ENCODE measurements around the gene ZBTB17. TPM values are rescaled to one million over a fixed set of nuclear protein-coding genes. Genes with fewer than 3 reads are reported as not detected.

ZBTB17 gene
- total RNA-seq, 1 experiment from 2014 or later = 46.3 TPM

GRCh38 chr1:15963968-15964648 is 11.8 kb downstream of the ZBTB17 start:
- no peak for TF ChIP-seq CTCF (IDR thresholded peaks at IDR 0.05; ENCODE audit: unreplicated experiment)
- peaks cover 7% of the 10 kb centered on the region for H3K36me3 Mint-ChIP-seq (ENCODE audit: insufficient read depth, unreplicated experiment)
- ChIA-PET POLR2A (interaction anchor here (0.6 to 1.2 kb wide), 4 partner anchors 9 to 61 kb away, joined by 4 to 6 read pairs (median 4); partner anchors contain the start of gene ZBTB17), CTCF (interaction anchor here (1.3 kb wide), 1 partner anchor 16 kb away, joined by 6 read pairs; no protein-coding TSS in a partner anchor)
- DNase-seq (ENCODE audit: unreplicated experiment) = no peak
- H3K27me3 Mint-ChIP-seq (ENCODE audit: insufficient read depth, unreplicated experiment) = no peaks in the 10 kb centered on the region
- intact Hi-C loops (cut with micrococcal nuclease) = no loop called here
- no peak overlapping the region for H3K27ac Mint-ChIP-seq (ENCODE audit: low read depth, unreplicated experiment)
- peaks cover 13% of the 10 kb centered on the region for H3K4me1 Mint-ChIP-seq (ENCODE audit: insufficient read depth, unreplicated experiment)
- no TSS peak for BruUV-seq (replicated peaks)
- H3K4me3 Mint-ChIP-seq (ENCODE audit: unreplicated experiment) = no peak overlapping the region
- H3K9me3 Mint-ChIP-seq (ENCODE audit: unreplicated experiment) = no peaks in the 10 kb centered on the region

DNA sequence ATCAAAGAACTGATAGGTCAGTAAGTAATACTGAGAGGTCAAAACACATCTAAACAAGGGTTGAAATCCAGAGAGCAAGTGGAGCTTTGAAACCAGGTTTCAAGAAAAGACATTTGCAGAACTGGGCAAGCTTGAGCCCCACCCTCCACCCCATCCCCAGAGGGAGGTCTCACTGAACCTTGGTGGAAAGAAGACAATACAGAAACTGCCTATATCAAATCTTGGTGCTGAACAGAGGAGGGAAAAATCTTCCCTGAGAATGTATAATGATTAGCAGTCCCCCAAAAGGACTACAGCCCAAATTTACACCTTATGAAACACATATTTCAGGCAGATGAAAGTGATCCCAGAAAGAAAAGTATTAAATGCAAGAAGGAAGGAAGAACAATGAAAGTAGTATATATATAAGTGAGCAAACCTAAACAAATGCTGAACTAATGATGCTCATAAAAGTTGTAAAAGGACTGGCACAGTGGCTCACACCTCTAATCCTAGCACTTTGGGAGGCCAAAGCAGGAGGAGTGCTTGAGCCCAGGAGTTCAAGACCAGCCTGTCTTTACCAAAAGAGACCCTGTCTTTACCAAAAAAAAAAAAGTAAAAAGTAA is 12.4 kb downstream of the ZBTB17 start:
- no peaks in the 10 kb centered on the region for H3K9me3 Mint-ChIP-seq (ENCODE audit: unreplicated experiment)

DNA sequence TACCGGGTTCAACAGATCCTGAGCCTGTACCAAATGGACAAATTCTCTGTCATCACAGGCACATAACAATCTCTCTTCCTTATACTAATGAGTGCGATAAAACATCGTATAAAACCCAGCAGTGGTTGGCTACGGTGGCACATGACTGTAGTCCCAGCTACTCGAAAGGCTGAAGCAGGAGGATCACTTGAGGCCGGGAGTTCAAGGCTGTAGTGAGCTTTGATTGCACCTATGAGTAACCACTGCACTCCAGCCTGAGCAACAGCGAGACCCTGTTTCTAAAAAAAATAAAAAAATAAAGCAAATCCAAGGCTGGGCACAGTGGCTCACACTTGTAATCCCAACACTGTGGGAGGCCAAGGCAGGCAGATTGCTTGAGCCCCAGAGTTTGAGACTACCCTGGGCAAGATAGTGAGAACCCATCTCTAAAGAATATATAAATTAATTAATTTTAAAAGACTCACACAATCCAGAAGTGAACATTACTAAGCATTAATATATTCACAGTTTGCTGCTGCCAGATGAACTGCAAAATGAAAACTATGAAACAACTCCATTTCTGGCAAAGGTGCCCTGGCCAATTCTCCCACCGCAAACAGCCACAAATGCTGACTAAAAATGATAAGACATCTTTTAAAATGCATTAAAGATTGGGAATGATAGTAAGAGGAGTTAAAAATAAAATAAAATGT is 13.1 kb downstream of the ZBTB17 start:
- Mint-ChIP-seq H3K27me3 (ENCODE audit: insufficient read depth, unreplicated experiment) (no peaks in the 10 kb centered on the region), H3K4me1 (ENCODE audit: insufficient read depth, unreplicated experiment) (peaks cover 23% of the 10 kb centered on the region), H3K9me3 (ENCODE audit: unreplicated experiment) (no peaks in the 10 kb centered on the region), H3K36me3 (ENCODE audit: insufficient read depth, unreplicated experiment) (peaks cover 13% of the 10 kb centered on the region), H3K27ac (ENCODE audit: low read depth, unreplicated experiment) (no peak overlapping the region), H3K4me3 (ENCODE audit: unreplicated experiment) (no peak overlapping the region)
- CTCF ChIA-PET = interaction anchor here (1.0 kb wide), 1 partner anchor 71 kb away, joined by 3 read pairs; no protein-coding TSS in a partner anchor
- BruUV-seq (replicated peaks) = no TSS peak
- intact Hi-C loops (cut with micrococcal nuclease) = no loop called here
- TF ChIP-seq CTCF (IDR thresholded peaks at IDR 0.05; ENCODE audit: unreplicated experiment) = no peak
- POLR2A ChIA-PET = interaction anchor here (0.8 kb wide), 1 partner anchor 22 kb away, joined by 3 read pairs; no protein-coding TSS in a partner anchor
- no peak for DNase-seq (ENCODE audit: unreplicated experiment)

More for the DNA sequence above, 12.4 kb downstream of the ZBTB17 start:
- H3K4me3 Mint-ChIP-seq (ENCODE audit: unreplicated experiment) = no peak overlapping the region
- no TSS peak for BruUV-seq (replicated peaks)
- ChIA-PET CTCF (interaction anchor here (1.3 kb wide), 1 partner anchor 15 kb away, joined by 6 read pairs; no protein-coding TSS in a partner anchor), POLR2A (interaction anchor here (0.8 to 1.2 kb wide), 3 partner anchors 10 to 22 kb away, joined by 3 to 6 read pairs (median 4); partner anchors contain the start of gene ZBTB17)
- no peak for DNase-seq (ENCODE audit: unreplicated experiment)
- no peaks in the 10 kb centered on the region for H3K27me3 Mint-ChIP-seq (ENCODE audit: insufficient read depth, unreplicated experiment)
- TF ChIP-seq CTCF (IDR thresholded peaks at IDR 0.05; ENCODE audit: unreplicated experiment) = no peak
- peaks cover 16% of the 10 kb centered on the region for H3K4me1 Mint-ChIP-seq (ENCODE audit: insufficient read depth, unreplicated experiment)
- peaks cover 7% of the 10 kb centered on the region for H3K36me3 Mint-ChIP-seq (ENCODE audit: insufficient read depth, unreplicated experiment)
- intact Hi-C loops (cut with micrococcal nuclease) = no loop called here
- H3K27ac Mint-ChIP-seq (ENCODE audit: low read depth, unreplicated experiment) = no peak overlapping the region

DNA sequence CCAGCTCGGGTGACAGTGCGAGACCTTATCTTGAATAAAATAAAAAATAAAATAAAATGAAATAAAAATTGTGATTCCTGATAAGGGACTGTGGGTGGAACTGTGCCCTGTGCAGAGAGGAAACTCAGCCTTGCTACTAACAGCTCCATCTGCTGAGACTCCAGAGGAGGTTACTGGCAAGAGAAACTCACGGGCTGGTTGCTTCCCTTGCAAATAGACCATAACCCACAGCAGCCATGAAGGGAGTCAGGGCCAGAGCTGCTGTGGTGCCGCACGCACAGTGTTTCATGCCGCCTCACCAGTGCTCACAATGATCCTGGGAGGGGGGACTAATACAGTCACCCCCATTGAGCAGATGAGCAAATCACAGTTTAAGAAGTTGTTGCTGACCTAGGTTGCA is 13.7 kb downstream of the ZBTB17 start:
- H3K27me3 Mint-ChIP-seq (ENCODE audit: insufficient read depth, unreplicated experiment) = no peaks in the 10 kb centered on the region
- no peak overlapping the region for H3K27ac Mint-ChIP-seq (ENCODE audit: low read depth, unreplicated experiment)
- H3K36me3 Mint-ChIP-seq (ENCODE audit: insufficient read depth, unreplicated experiment) = peaks cover 13% of the 10 kb centered on the region
- intact Hi-C loops (cut with micrococcal nuclease) = no loop called here
- TF ChIP-seq CTCF (IDR thresholded peaks at IDR 0.05; ENCODE audit: unreplicated experiment) = no peak
- CTCF ChIA-PET = interaction anchor here (0.7 to 1.0 kb wide), 2 partner anchors 71 to 146 kb away, joined by 3 read pairs; no protein-coding TSS in a partner anchor
- peaks cover 24% of the 10 kb centered on the region for H3K4me1 Mint-ChIP-seq (ENCODE audit: insufficient read depth, unreplicated experiment)
- POLR2A ChIA-PET = no interaction called here
- no TSS peak for BruUV-seq (replicated peaks)
- no peak overlapping the region for H3K4me3 Mint-ChIP-seq (ENCODE audit: unreplicated experiment)
- no peak for DNase-seq (ENCODE audit: unreplicated experiment)
- no peaks in the 10 kb centered on the region for H3K9me3 Mint-ChIP-seq (ENCODE audit: unreplicated experiment)
